NB4 (cell line): ENCODE measurements around the gene TAF6.

ENCODE experiments used
- DNase-seq: peaks from one replicate; pipeline ENCODE4 v3.0.0; 2010; ENCODE audit warnings: low read depth
- H3K4me3 ChIP-seq: one replicate; pipeline ENCODE4 v1.5.1; 2011; ENCODE audit warnings: mild to moderate bottlenecking, low read depth, low read length, moderate library complexity
- CTCF ChIP-seq: IDR thresholded peaks from one replicate; pipeline ENCODE4 v1.5.1; 2012; ENCODE audit warnings: low read depth, low read length
- MAX ChIP-seq: IDR thresholded peaks from 2 replicates; pipeline ENCODE4 v1.6.1; 2011; ENCODE audit warnings: low read depth, low read length
- MYC ChIP-seq: IDR thresholded peaks from 2 replicates; pipeline ENCODE4 v1.6.1; 2011; ENCODE audit warnings: low read depth, low read length
- POLR2A ChIP-seq: IDR thresholded peaks from 2 replicates; pipeline ENCODE4 v1.6.1; 2011; ENCODE audit warnings: mild to moderate bottlenecking; ENCODE audit not compliant: insufficient read length; ENCODE audit errors: extremely low read depth

The TAF6 gene

GRCh38 chr7:100085515-100085914 lies 33.6 kb downstream of the TAF6 start:
- no peak overlapping the region for H3K4me3 ChIP-seq
- no peak for TF ChIP-seq POLR2A
- TF ChIP-seq MYC, result peak; percentile 43; the same call in 1 of the 2 replicates
- DNase-seq, result peak; percentile 58

GRCh38 chr7:100082978-100083377 lies 36.2 kb downstream of the TAF6 start:
- TF ChIP-seq POLR2A (no peak), MYC (no peak), MAX (no peak)
- DNase-seq, result no peak
- H3K4me3 ChIP-seq, result no peak overlapping the region

GRCh38 chr7:100081535-100082102 lies 37.5 kb downstream of the TAF6 start, which contains the start of gene ZNF3:
Gene ZNF3 (minus strand): TSS chr7:100081723. CDS start chr7:100077357, 4,366 bp downstream.
- peak within 1 kb of the TSS; percentile 97 for H3K4me3 ChIP-seq
- TF ChIP-seq POLR2A (peak; percentile 88), CTCF (peak; percentile 87), MAX (peak; percentile 97), MYC (peak; percentile 99)
- peak; percentile 100 for DNase-seq

GRCh38 chr7:100080907-100081534 lies 38.1 kb downstream of the TAF6 start:
- H3K4me3 ChIP-seq, result peak overlapping the region; percentile 97
- DNase-seq, result peak; percentile 40
- TF ChIP-seq MYC (no peak), CTCF (no peak), MAX (no peak), POLR2A (no peak)

- no peak for TF ChIP-seq MAX
- no peak for TF ChIP-seq CTCF
- TF ChIP-seq MYC, result no peak
- no peak for TF ChIP-seq POLR2A
- DNase-seq, result no peak
- no peak overlapping the region for H3K4me3 ChIP-seq
These were observed 40.1 kb downstream of the TAF6 start for GRCh38 chr7:100079024-100079560.

GRCh38 chr7:100077205-100077604 lies 42.0 kb downstream of the TAF6 start:
- no peak for TF ChIP-seq MYC
- H3K4me3 ChIP-seq, result no peak overlapping the region
- DNase-seq, result no peak

- H3K4me3 ChIP-seq, result no peak overlapping the region
- no peak for DNase-seq
- no peak for TF ChIP-seq MAX
- TF ChIP-seq POLR2A, result no peak
- no peak for TF ChIP-seq MYC
- TF ChIP-seq CTCF, result no peak
These were observed 43.7 kb downstream of the TAF6 start for GRCh38 chr7:100075418-100075817.
